HepG2 (cell line): ENCODE measurements around the gene MC1R. TPM values are rescaled to one million over a fixed set of nuclear protein-coding genes. Genes with fewer than 3 reads are reported as not detected.

ENCODE experiments used
- FOXK2 ChIP-seq: fragments of 450-650 bp; IDR thresholded peaks from 2 replicates; pipeline ENCODE4 v1.6.1; 2016
- YEATS2 ChIP-seq: sonication (generic); formaldehyde crosslinking; IDR thresholded peaks from 2 replicates; pipeline ENCODE4 v1.4.0; 2020; ENCODE audit warnings: missing genetic modification reagents, borderline replicate concordance
- ZNF292 ChIP-seq: sonication (generic); formaldehyde crosslinking; IDR thresholded peaks from 2 replicates; pipeline ENCODE4 v1.8.1; 2022; ENCODE audit warnings: mild to moderate bottlenecking, low read depth, missing genetic modification reagents, borderline replicate concordance
- ZNF407 ChIP-seq: sonication (generic); formaldehyde crosslinking; IDR thresholded peaks from one replicate; pipeline ENCODE4 v1.5.1; 2020; ENCODE audit warnings: mild to moderate bottlenecking, missing genetic modification reagents; ENCODE audit errors: not compliant biosample characterization
- ZNF670 ChIP-seq: sonication (generic); formaldehyde crosslinking; IDR thresholded peaks from 2 replicates; pipeline ENCODE4 v1.8.0; 2022; ENCODE audit warnings: mild to moderate bottlenecking, missing genetic modification reagents, borderline replicate concordance
- polyA plus RNA-seq, 8 experiments: library from polyadenylated mRNA; depleted of rRNA in 3 of 8; stranded (reverse) in 7 of 8; unstranded in 1 of 8; fragments of >200 nt; fragmentation: Illumina TruSeq in 4 of 8; extraction: Trizol in 4 of 8; gene quantifications; 2 replicates each; pipeline versions ENCODE4 v1.2.1 to v1.2.3, GENCODE V29; 2011 to 2016; ENCODE audit warnings: low read depth in 4 of 8, missing spikeins in 1 of 8, mixed read lengths in 1 of 8; ENCODE audit not compliant: insufficient read depth in 1 of 8
- total RNA-seq, 5 experiments: library from RNA; depleted of rRNA; stranded (reverse); fragments of >200 nt; fragmentation: Illumina TruSeq; extraction: Trizol; gene quantifications; 2 replicates each; pipeline ENCODE4 v1.2.3, GENCODE V29; 2016; ENCODE audit warnings: low read depth in 1 of 5
- TF ChIP-seq, protein P1 (sequence below): sonication (generic); formaldehyde crosslinking; IDR thresholded peaks from 2 replicates; pipeline ENCODE4 v1.4.0; 2020; ENCODE audit warnings: missing genetic modification reagents
- TF ChIP-seq, protein P2 (sequence below): sonication (generic); formaldehyde crosslinking; IDR thresholded peaks from 2 replicates; pipeline ENCODE4 v1.5.0; 2020; ENCODE audit warnings: missing genetic modification reagents
- TF ChIP-seq, protein P3 (sequence below): sonication (generic); formaldehyde crosslinking; IDR thresholded peaks from 2 replicates; pipeline ENCODE4 v1.5.0; 2020; ENCODE audit warnings: missing genetic modification reagents, mild to moderate bottlenecking, borderline replicate concordance
- TF ChIP-seq, protein P4 (sequence below): sonication (generic); formaldehyde crosslinking; IDR thresholded peaks from 2 replicates; pipeline ENCODE4 v1.4.0; 2020; ENCODE audit warnings: missing genetic modification reagents, borderline replicate concordance

MC1R gene
- total and polyA plus RNA-seq, 2 of the 13 experiments (the other 11 are each of a cell fraction or from before 2014, with no cell fraction given), result 9.1 to 14.8 TPM

- TF ChIP-seq ZNF670, result peak; percentile 79; the same call in 1 of the 2 replicates
- TF ChIP-seq, protein P1, sequence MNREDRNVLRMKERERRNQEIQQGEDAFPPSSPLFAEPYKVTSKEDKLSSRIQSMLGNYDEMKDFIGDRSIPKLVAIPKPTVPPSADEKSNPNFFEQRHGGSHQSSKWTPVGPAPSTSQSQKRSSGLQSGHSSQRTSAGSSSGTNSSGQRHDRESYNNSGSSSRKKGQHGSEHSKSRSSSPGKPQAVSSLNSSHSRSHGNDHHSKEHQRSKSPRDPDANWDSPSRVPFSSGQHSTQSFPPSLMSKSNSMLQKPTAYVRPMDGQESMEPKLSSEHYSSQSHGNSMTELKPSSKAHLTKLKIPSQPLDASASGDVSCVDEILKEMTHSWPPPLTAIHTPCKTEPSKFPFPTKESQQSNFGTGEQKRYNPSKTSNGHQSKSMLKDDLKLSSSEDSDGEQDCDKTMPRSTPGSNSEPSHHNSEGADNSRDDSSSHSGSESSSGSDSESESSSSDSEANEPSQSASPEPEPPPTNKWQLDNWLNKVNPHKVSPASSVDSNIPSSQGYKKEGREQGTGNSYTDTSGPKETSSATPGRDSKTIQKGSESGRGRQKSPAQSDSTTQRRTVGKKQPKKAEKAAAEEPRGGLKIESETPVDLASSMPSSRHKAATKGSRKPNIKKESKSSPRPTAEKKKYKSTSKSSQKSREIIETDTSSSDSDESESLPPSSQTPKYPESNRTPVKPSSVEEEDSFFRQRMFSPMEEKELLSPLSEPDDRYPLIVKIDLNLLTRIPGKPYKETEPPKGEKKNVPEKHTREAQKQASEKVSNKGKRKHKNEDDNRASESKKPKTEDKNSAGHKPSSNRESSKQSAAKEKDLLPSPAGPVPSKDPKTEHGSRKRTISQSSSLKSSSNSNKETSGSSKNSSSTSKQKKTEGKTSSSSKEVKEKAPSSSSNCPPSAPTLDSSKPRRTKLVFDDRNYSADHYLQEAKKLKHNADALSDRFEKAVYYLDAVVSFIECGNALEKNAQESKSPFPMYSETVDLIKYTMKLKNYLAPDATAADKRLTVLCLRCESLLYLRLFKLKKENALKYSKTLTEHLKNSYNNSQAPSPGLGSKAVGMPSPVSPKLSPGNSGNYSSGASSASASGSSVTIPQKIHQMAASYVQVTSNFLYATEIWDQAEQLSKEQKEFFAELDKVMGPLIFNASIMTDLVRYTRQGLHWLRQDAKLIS (CRISPR knock-in tag), result no peak
- TF ChIP-seq, protein P2, sequence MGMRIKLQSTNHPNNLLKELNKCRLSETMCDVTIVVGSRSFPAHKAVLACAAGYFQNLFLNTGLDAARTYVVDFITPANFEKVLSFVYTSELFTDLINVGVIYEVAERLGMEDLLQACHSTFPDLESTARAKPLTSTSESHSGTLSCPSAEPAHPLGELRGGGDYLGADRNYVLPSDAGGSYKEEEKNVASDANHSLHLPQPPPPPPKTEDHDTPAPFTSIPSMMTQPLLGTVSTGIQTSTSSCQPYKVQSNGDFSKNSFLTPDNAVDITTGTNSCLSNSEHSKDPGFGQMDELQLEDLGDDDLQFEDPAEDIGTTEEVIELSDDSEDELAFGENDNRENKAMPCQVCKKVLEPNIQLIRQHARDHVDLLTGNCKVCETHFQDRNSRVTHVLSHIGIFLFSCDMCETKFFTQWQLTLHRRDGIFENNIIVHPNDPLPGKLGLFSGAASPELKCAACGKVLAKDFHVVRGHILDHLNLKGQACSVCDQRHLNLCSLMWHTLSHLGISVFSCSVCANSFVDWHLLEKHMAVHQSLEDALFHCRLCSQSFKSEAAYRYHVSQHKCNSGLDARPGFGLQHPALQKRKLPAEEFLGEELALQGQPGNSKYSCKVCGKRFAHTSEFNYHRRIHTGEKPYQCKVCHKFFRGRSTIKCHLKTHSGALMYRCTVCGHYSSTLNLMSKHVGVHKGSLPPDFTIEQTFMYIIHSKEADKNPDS, result no peak; the same call in 1 of the 2 replicates
- no peak for TF ChIP-seq FOXK2
- TF ChIP-seq, protein P3, sequence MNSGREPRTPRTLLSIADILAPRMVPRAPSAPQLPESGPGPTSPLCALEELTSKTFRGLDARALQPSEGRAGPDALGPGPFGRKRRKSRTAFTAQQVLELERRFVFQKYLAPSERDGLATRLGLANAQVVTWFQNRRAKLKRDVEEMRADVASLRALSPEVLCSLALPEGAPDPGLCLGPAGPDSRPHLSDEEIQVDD, result no peak
- TF ChIP-seq, protein P4, sequence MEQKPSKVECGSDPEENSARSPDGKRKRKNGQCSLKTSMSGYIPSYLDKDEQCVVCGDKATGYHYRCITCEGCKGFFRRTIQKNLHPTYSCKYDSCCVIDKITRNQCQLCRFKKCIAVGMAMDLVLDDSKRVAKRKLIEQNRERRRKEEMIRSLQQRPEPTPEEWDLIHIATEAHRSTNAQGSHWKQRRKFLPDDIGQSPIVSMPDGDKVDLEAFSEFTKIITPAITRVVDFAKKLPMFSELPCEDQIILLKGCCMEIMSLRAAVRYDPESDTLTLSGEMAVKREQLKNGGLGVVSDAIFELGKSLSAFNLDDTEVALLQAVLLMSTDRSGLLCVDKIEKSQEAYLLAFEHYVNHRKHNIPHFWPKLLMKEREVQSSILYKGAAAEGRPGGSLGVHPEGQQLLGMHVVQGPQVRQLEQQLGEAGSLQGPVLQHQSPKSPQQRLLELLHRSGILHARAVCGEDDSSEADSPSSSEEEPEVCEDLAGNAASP (CRISPR knock-in tag), result 0 out of 2 replicates have a peak, but pooled peaks have one; percentile 7
- TF ChIP-seq YEATS2 (CRISPR knock-in tag), result no peak
- TF ChIP-seq ZNF407, result no peak
- TF ChIP-seq ZNF292 (CRISPR knock-in tag), result peak; percentile 76; the same call in 1 of the 2 replicates
Observed at GRCh38 chr16:89922477-89922883, 3.8 kb downstream of the MC1R start (continued).
